AG08396 (cell line): ENCODE results near the gene ZNF740.
"Not testable (repeated sequence)": the region's sequence is repeated elsewhere in the genome, so short reads cannot be mapped to it uniquely, and the experiment has no call there.

Experiments
- DNase-seq: peaks from one replicate; pipeline ENCODE4 v3.0.0; 2012; ENCODE audit warnings: low spot score, mixed read lengths

The ZNF740 gene

GRCh38 chr12:53180220-53180930 is at the start of gene ZNF740, which contains the start of gene CSAD:
ZNF740 (plus strand) TSS chr12:53180722; CDS start chr12:53181984, 1,262 bp downstream.
CSAD (minus strand) TSS chr12:53180925; CDS start chr12:53173470, 7,455 bp downstream.
- DNase-seq: peak; percentile 99

GRCh38 chr12:53131844-53132243 is 48.7 kb upstream of the ZNF740 start:
- no peak for DNase-seq

GRCh38 chr12:53133722-53134121 is 46.8 kb upstream of the ZNF740 start:
- DNase-seq: no peak

- no peak for DNase-seq
These were observed 37.2 kb upstream of the ZNF740 start for GRCh38 chr12:53143355-53143754.

GRCh38 chr12:53145383-53146260 is 34.9 kb upstream of the ZNF740 start:
- DNase-seq: no peak

GRCh38 chr12:53147181-53147580 is 33.3 kb upstream of the ZNF740 start:
- DNase-seq: no peak

GRCh38 chr12:53147653-53148052 is 32.9 kb upstream of the ZNF740 start:
- no peak for DNase-seq

GRCh38 chr12:53151039-53151438 is 29.5 kb upstream of the ZNF740 start:
- DNase-seq: no peak

GRCh38 chr12:53152390-53152789 is 28.1 kb upstream of the ZNF740 start:
- DNase-seq: no peak

GRCh38 chr12:53159195-53159839 is 21.2 kb upstream of the ZNF740 start:
- peak; percentile 87 for DNase-seq

- DNase-seq: no peak
These were observed 20.5 kb upstream of the ZNF740 start for GRCh38 chr12:53160000-53160399.

- no peak for DNase-seq
These were observed 19.8 kb upstream of the ZNF740 start for GRCh38 chr12:53160673-53161072.

GRCh38 chr12:53161119-53161911 is 19.2 kb upstream of the ZNF740 start:
- no peak for DNase-seq

- not testable (repeated sequence) for DNase-seq
These were observed 17.5 kb upstream of the ZNF740 start for GRCh38 chr12:53163008-53163407.

GRCh38 chr12:53166837-53167236 is 13.7 kb upstream of the ZNF740 start:
- no peak for DNase-seq

- DNase-seq: no peak
These were observed 10.9 kb upstream of the ZNF740 start for GRCh38 chr12:53169644-53170043.

GRCh38 chr12:53170215-53170614 is 10.3 kb upstream of the ZNF740 start:
- DNase-seq: no peak

- no peak for DNase-seq
These were observed 9.4 kb upstream of the ZNF740 start for GRCh38 chr12:53170876-53171724.

GRCh38 chr12:53171725-53172329 is 8.7 kb upstream of the ZNF740 start:
- DNase-seq: no peak

- no peak for DNase-seq
These were observed 8.2 kb upstream of the ZNF740 start for GRCh38 chr12:53172352-53172751.
